ENCODE data around the gene AIFM1.
"Not testable (repeated sequence)": the region's sequence is repeated elsewhere in the genome, so short reads cannot be mapped to it uniquely, and the experiment has no call there.

The AIFM1 gene

DNA sequence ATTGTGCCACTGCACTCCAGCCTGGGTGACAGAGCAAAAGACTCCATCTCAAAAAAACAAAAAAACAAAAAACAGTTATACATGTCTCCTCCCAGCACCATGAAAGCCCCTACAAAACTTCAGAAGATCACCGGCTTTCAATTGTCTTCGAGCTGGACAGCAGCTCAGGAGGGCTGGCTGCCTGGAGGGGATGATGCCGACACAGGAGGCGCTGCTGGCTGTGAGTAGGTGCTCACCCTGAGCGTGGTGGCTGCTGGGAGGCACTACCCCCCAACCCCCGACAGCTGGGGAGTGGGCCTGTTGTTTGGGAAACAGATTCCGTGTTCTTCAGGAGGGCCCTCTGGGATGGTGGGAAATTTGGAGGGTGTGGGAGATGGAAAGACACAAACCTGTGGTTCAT lies 48.5 kb downstream of the AIFM1 start:
- DNase-seq = no peak

DNA sequence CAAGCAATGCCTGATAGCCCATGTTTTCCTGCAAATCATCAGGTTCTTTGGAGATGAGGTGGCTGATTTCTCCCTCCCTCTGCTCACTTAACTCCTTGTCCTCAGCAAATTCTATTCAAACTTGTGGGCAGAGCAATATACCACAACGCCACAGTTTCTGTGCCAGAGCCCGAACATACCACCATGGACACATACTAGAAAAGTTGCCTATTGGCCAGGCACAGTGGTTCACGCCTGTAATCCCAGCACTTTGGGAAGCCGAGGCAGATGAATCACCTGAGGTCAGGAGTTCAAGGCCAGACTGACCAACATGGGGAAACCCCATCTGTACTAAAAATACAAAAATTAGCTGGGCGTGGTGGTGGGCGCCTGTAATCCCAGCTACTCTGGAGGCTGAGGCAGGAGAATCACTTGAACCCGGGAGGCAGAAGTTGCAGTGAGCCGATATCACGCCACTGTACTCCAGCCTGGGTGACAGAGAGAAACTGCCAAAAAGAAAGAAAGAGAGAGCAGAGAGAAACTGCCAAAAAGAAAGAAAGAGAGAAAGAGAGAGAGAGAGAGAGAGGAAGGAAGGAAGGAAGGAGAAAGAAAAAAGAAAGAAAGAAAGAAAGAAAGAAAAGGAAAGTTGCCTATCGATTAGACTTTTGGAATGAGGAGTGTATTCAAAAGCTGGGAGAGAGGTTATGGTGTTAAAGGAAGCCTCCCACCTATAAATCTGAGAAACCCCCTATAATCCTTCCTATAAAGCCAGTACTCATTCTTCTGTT lies 50.3 kb downstream of the AIFM1 start:
- DNase-seq = not testable (repeated sequence)

DNA sequence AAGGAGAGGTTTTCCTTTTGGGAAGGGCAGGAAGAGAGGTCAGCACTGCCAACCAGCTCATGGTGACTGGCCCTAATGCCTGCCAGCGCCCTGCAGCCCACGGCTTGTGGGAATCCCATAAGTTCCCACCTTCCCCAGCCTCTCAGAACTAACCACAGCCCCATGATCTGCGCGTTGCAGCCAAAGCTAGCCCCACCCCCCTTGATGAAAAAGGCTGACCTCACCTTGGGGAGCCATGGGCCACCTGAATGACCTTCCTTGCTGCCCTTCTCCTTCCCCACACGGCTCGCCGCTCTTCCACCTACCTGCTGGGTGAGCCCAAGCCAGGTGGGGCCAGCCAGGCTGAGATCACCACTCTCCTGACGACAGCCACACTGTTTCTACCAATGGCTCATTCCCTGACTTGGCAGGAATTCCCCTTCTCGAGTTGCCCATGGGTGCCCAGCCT lies 51.5 kb downstream of the AIFM1 start:
- no peak for DNase-seq

DNA sequence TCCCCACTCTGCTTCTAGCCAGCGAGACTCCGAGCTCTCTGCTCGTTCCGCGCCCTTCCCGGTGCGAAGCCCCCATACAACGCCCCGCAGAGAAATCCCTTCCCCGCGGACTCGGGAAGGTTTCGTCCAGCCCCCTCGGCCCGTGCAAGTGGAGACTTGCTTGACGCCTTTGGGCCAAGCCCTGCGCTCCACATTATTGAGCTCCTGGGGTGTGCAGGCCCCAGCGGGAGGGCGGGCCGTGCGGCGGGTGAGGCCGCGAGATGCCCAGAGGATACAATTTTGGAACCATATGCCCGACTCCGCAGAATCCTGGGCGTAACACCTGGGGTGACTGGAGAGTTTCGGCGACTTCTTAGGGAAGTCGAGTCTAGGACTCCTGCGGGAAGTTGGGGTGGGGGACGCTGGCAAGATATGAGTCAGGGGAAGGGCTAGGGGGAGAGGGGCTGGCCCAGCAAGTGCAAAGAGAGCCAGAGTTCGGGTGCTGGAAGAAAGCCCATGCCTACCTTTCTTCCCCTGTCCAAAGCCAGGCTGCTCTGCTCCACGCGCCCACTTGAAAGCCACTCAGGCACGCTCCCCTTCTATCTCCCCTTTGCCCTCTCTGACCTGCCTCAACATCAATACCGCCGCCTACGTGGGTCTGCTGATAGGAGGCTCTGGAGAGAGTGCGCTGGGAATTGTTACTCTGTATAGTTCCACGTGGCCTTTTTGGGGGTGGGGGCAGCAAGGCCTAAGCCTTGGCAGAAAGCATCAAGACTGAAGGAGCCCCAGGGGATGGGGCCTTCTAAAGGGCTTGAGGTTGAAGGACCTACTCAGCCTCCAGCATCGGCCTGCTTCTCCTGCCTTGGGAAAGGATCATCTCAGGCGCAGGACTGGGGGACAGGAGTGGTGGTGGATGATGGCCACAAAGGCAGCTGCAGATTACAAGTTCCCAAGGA lies 54.2 kb downstream of the AIFM1 start:
- no peak for DNase-seq

DNA sequence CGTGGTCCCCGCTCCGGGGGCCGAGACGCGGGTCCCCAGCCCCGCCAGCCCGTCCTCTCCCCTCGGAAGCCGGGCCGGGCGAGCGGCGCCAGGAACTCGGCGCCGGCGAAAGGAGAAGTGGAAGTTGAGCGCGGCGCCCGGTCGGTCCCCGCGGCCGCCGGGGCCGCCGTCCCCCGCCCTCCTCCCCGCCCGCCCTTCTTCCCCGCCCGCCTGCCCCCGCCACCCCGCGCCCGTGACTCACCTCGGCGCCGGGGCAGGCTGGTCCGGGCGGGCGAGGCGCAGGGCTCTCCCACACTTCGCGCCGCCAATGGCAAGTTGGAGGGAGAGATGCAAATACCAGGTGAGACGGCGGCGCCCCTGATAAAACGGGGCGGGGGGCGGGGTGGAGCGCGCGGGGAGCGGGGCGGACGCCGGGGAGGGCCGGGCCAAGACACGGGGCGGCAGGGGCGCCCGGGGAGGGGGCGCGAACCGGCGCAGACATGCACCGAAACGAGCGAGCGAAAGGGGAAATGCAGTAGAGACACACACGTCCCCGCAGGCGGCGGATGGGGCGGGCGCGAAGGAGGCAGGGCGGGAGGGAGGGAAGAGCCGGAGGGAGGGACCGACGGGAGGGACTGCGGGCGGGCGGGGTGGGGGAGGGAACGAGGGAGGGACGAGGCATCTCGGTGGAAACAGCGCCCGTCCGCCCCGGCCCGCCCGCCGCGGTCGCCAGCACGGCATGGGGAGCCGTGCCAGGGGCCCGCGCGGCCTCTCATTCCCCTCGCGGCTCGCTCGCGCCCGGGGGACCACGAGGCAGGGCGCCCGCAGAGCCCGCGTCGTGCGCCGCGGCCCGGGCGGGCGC lies 55.0 kb downstream of the AIFM1 start, which contains the start of gene ELF4:
Gene ELF4 (minus strand): TSS at position 119 of the 841 bp plus-strand sequence. CDS start 29,167 bp downstream, outside the sequence.
- peak; percentile 58 for DNase-seq

DNA sequence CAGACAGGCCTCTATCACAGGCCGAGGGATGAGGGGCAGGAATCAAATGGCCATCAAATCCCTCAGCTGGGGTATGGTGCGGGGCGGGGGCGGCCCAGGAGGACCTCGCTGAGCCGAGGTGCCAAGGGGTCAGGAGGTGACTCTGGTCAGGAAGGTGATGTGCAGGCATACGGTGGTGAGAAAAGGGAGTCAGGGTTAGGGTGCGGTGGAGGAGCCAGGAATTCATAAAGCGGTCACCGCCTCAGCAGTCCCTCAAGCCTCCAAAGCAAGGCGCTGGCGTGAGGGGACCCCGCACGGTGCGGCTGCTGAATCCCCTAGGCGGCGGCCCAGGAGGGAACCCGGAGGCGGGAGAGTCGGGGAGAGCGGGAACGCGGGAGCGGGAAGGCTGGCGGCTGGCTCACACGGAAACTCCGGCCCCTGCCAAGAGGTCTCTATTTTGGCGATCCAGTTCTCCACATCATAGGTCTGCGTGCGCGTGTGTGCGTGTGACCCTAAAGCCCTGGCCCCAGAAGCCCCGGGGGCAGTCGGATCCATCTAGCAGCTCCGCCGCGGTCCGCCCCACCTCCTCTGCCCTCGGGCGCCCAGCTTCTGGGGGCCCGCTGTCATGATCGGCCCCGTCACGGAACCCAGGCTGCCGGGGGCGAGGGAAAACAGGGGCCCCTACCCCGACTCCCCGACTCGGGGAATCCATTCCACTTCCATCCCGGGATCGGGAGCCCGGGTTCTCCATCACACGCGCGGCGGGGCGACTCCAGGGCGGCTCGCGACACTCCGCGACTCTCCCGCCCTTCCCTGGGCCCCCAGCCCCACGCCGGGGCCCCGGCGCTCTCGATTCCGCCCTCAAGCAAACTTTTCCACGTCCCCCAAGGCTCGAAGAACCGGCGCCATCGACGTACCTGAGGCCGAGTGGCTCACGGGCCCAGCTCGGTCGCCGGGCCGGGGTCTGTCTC lies 55.9 kb downstream of the AIFM1 start:
- DNase-seq = no peak

DNA sequence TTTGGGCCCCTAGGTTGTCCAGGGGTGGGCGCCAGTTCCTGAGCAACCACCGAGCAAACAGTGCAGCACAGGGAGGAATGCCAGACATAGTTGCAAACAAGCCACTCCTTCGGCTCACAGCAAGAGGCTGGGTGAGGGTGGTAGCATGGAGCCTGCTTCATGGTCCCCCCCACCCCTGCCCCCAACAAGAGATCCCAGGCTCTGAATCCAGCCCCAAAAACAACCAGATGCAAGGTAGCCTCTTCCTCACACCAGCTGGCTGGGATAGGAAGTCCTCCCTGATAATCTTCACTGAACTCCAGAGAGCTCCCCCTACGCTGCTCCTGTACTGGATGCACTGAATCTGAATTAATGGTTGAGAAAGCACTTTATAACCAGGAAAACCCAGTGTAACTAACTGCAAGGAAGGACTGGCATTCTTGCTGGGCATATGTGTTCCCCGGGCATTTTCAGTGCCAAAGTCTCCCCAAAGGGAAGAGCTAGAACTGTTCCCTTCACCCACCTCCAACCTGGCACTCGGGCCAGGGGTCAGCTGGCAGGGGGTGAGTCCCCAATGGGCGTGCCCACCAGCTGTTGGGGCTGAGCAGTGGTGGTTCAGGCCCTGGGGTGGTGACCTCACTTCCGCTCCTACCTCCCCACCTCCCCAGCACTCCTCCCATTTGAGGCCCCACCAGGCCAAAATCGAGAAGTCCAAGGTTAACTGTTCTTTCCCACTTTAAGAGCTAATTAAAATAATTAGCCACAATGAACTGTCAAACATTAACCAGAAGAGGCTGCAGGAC lies 56.8 kb downstream of the AIFM1 start:
- peak; percentile 20 for DNase-seq

DNA sequence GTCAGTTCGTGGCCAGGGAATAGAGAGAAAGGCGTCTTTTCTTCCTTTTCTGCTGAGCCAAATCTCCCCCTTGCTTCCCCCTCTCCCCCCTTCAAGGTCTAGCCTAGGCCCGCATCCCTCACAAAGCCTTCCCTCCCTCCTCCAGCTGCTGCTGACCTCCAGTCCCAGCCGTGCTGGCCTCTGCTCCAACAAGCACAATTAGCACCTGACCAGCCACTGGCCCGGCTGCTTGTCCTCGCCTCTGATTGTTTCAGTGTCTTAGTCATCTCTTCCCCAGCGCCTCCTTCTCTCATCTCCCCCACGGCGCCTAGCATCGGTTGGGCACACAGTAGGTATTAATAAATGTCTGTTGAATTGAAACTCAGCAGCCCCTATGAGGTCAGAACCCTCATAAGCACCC lies 59.6 kb downstream of the AIFM1 start:
- no peak for DNase-seq

DNA sequence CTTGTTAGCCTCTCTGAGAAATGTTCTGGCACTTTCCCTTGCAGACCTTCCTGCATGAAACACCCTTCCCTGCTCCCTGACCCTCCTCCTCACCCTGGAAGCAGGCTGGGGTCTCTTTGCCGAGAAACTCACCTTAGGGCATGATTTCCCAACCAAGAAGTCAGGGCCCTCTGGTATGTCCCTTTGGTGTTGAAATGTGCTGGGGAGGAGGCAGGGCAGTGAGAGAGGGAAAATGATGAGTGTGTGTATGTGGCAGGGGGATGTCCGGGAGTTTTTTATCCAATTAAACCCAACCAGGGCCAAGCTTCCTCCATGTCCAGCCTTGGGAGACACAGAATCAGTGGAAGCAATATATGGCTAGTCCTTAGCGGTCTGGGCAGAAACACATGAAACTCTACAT lies 60.4 kb downstream of the AIFM1 start:
- no peak for DNase-seq

DNA sequence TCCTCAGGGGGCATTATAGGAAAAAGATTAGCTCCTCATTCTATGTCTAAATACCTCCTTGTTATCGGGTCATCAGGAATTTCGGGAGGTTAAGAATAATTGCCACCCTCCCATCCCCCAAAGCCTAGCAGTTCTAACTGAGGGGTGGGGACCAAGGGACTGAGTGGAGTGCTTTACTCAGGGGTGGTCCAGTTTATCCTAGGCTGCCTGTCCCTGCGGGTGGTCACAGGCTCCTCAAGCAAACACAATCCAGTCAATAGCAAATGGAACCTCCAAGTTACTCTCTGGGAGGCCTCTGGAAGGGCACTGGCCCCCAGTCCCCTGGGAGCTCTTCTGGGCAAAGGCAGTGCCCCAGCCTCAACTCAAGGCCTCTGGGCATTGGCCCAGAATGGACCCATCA lies 62.0 kb downstream of the AIFM1 start:
- DNase-seq = no peak

DNA sequence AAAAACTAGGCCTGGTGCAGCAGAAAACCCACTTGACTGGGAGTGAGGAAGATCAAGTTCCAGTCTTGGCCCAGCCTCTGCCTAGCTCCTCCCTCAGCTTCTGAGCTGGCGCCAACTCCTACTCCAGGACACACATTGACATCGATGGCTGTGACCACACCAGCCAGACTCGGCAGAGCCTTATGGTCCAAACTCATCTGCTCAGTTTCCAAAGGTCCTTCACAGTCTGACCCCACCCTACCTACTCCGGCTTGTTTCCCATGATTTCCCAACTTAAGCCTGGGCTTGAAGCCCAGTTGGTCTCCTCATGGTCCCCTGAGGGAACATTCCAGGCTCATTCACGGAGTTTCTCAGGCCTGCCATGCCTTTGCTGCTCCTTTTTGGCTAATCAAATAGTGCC lies 65.5 kb downstream of the AIFM1 start:
- no peak for DNase-seq

DNA sequence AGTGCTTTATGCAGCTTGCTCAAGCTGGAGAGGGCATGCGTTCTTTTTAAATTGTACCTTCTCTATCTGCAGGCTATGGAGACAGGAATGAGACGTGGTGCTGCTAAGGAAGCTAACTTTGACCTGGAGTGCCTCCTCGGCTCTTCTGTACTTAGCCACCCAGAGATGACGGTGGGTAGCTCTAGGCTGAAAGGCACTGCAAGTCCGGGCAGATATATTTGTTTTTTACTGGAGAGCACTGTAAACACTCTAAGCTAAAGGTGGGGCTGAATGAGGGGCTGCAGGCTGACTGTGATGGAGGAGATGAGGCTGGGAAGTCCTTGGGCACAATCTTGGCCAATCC lies 67.5 kb downstream of the AIFM1 start:
- DNase-seq = no peak

DNA sequence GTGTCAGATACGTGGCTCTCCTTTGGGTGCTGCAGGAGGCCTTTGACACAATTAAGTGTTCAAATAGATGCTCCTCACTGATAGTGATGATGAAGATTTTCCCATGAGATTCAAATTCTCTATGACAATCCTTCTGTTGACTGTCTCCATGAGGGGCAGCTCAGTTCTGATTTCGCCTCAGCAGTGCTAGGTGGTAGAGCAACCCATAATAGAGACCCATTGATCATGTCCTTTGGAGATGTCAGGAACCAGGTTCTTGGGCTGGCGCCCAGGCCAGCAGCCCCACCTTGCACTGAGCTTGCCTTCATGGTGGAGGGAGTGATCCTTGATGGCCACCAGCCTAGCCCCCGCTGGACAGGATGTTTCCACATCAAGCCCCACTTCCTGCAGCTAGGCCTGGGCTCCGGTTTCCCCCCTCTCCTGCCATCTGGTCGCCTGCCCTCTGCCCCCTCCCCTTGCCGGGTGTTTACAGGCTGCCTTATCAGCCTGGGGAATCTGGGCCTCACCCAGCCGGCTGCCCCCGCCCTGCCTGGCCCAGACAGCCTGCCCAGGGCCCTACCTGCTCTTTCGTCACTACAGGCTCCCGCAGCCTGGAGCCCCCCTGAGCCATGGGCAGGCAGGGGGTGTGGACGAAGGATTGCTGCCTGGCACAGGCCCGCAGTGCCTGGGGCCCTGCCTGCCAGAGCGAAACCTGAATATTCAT lies 68.0 kb downstream of the AIFM1 start:
- DNase-seq = no peak

DNA sequence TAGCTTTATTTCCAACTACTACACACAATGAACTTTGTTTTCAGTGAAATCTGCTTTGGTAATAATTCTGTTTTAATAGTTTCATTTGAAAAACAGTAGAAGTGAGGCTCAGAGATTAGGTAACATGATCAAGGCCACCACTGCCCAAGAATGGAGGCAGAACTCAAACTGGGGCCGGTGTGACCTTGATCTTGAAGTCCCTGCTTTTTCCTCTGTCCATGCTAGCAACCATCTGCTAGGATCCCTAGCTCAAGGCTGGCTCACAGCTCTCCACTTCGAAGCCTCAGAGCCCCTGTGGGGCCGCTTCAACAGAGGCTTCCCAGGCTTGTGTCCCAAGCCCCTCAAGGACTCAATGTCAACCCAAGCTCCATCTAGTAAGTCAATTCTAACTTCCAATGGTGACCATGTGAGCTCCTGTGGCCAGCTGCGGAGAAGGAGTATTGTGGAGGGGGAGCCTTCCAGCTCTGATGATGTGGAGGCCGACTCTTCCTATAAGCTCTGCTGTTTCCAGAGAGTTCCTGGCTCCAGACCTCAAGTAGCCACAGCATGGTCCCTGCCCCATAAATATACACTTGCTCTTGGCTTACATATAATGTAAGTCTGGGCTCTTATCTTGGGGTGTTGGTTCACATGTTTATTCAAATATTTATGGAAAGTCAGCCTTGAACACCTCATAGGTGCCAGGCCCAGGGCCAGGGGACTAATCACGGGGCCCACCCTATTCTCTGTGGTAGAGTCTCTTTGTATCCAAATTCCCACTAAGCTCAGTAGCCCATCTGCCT lies 70.2 kb downstream of the AIFM1 start:
- no peak for DNase-seq

DNA sequence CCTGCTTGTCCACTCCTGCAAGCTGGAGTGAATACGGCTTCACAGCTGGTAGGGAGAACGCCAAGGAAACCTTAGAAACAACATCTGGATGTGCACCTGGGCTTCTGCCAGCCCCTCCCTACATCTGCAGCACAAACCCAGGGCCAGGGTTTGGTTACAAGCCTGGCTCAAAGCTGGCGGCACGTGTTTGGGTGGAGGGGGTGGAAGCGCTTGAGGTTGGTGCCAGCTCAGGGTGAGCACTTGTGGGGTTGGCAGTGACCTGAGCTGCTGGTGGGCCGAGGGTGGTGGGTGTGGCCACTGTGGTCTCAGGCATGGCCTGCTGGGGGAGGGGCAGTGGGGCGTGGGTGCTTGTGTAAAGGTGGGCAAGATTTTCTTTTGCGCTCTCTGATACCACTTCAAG lies 70.9 kb downstream of the AIFM1 start:
- no peak for DNase-seq

DNA sequence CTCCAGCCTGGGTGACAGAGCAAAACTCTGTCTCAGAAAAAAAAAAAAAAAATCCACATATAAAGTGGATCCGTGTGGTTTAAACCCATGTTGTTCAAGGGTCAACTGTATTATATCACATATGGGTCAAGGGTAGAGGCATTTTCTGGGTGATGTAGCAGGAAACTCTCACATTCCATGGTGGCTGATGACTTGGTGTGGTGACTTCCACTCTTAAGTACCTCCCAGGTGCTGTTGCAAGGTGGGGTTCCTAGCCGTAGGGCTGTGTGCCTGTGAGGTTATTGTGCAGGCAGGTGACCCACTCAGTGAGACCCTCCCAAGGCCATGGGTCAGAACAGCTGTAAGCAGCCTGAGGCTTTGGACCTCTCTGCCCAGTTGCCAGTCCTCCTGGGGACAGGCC lies 72.4 kb downstream of the AIFM1 start:
- DNase-seq = no peak

DNA sequence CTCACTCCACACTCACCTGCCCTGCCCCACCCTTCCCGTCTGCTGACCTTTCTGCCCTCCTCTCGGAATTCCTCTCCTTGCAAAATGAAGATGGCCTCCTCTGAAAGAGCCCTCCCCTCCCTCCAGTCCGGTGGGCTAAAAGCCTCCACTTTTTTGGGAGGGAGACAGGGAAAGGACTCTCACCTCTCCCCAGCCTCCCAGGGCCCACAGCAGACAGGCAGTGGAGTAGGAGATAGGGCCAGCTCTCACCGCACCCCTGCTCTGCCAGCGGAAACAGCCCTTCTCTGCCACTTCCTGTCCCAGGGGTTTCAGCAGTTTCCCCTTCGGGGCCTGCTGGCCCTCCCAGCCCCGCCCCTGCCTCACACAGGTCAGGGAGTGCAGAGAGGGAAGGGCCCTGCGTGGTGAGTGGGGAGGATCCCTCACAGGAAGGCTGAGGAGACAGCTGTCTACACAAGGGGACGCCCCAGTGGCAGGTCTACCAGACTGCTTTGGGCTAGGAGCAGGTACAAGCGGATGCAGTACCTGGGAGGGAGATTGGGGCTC lies 73.6 kb downstream of the AIFM1 start:
- DNase-seq = peak; percentile 96

DNA sequence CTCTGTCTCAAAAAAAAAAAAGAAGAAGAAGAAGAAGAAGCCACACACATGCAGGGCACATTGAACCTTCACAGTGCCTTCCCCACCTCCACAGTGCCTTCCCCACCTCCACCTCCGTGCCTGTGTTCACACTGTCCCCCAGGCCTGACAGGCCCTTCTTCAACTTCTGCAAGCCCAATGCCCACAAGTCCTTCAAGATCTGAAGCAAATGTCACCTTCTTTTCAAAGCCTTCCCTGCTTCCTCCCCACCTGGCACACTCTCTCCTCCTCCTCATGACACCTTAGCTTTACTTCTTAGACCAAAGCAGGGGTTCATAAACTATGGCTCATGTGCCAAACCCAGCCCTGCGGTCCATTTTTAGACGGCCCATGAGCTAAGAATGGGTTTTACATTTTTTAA lies 75.3 kb downstream of the AIFM1 start:
- no peak for DNase-seq
